ENCODE measurements around the gene SMAD6.

GRCh38 chr15:66757521-66757920, 55.5 kb downstream of the SMAD6 start:
- TF ChIP-seq, protein P1, sequence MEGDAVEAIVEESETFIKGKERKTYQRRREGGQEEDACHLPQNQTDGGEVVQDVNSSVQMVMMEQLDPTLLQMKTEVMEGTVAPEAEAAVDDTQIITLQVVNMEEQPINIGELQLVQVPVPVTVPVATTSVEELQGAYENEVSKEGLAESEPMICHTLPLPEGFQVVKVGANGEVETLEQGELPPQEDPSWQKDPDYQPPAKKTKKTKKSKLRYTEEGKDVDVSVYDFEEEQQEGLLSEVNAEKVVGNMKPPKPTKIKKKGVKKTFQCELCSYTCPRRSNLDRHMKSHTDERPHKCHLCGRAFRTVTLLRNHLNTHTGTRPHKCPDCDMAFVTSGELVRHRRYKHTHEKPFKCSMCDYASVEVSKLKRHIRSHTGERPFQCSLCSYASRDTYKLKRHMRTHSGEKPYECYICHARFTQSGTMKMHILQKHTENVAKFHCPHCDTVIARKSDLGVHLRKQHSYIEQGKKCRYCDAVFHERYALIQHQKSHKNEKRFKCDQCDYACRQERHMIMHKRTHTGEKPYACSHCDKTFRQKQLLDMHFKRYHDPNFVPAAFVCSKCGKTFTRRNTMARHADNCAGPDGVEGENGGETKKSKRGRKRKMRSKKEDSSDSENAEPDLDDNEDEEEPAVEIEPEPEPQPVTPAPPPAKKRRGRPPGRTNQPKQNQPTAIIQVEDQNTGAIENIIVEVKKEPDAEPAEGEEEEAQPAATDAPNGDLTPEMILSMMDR (IDR thresholded peaks at IDR 0.05): no peak
- no peak for TF ChIP-seq POLR2A (IDR thresholded peaks at IDR 0.05)

Measured in right lobe of liver (tissue), 4 donors.